ENCODE data around the gene CRLF3.
A peak's percentile ranks its signal among the peaks of the same experiment; 100 is the strongest.

CRLF3 gene

GRCh38 chr17:30831663-30832437 is 7.4 kb upstream of the CRLF3 start, which contains the start of gene ATAD5:
TSS of gene ATAD5 (plus strand) at chr17:30831966. CDS start at chr17:30832348, 382 bp downstream.
- H3K4me3 ChIP-seq (ENCODE audit: low read depth in 1 of 2, low read length in 2 of 2) = peak within 1 kb of the TSS; percentile 79 to 89
- H3K4me2 ChIP-seq (ENCODE audit: insufficient read depth, low read length) = peak within 1 kb of the TSS; percentile 78
- H4K20me1 ChIP-seq (ENCODE audit: insufficient read depth, low read length) = peaks cover 11% of the 10 kb centered on the region; the same call in 1 of the 2 replicates
- TF ChIP-seq CTCF (IDR thresholded peaks at IDR 0.05; ENCODE audit: borderline replicate concordance, extremely low read depth, low read length, poor library complexity, severe bottlenecking) = no peak
- TF ChIP-seq EZH2 (IDR thresholded peaks at IDR 0.05; ENCODE audit: borderline replicate concordance, low read depth, low read length, severe bottlenecking) = no peak
- DNase-seq (peak; percentile 92), ATAC-seq (ENCODE audit: insufficient read depth, low read depth) (peak; percentile 89)
- peaks cover 42% of the 10 kb centered on the region for H3K4me1 ChIP-seq (ENCODE audit: insufficient read depth, low read length)
- H3K36me3 ChIP-seq (ENCODE audit: insufficient read depth, low read length) = peaks cover 27% of the 10 kb centered on the region
- no peaks in the 10 kb centered on the region for H3K27me3 ChIP-seq (ENCODE audit: insufficient read depth, low read length, poor library complexity)
- peak within 1 kb of the TSS; percentile 81 for H2AFZ ChIP-seq (ENCODE audit: low read depth, low read length)
- H3K27ac ChIP-seq (ENCODE audit: low read length) = peak within 1 kb of the TSS; percentile 85
- H3K79me2 ChIP-seq (ENCODE audit: insufficient read depth, low read length) = peaks cover 48% of the 10 kb centered on the region
- H3K9ac ChIP-seq (ENCODE audit: low read depth, low read length) = peak within 1 kb of the TSS; percentile 87
- no peaks in the 10 kb centered on the region for H3K9me3 ChIP-seq (ENCODE audit: insufficient read depth, low read length, severe bottlenecking)

GRCh38 chr17:30831257-30831656 is 6.8 kb upstream of the CRLF3 start:
- Histone ChIP-seq H3K9ac (ENCODE audit: low read depth, low read length) (peak overlapping the region; percentile 87), H4K20me1 (ENCODE audit: insufficient read depth, low read length) (peaks cover 11% of the 10 kb centered on the region; the same call in 1 of the 2 replicates), H3K4me3 (ENCODE audit: low read depth in 1 of 2, low read length in 2 of 2) (peak overlapping the region; percentile 79 to 89; a peak in 3 of 4 replicates), H3K27me3 (ENCODE audit: insufficient read depth, low read length, poor library complexity) (no peaks in the 10 kb centered on the region), H3K79me2 (ENCODE audit: insufficient read depth, low read length) (peaks cover 43% of the 10 kb centered on the region), H3K4me2 (ENCODE audit: insufficient read depth, low read length) (peak overlapping the region; percentile 78), H2AFZ (ENCODE audit: low read depth, low read length) (peak overlapping the region; percentile 81), H3K36me3 (ENCODE audit: insufficient read depth, low read length) (peaks cover 22% of the 10 kb centered on the region), H3K4me1 (ENCODE audit: insufficient read depth, low read length) (peaks cover 42% of the 10 kb centered on the region), H3K9me3 (ENCODE audit: insufficient read depth, low read length, severe bottlenecking) (no peaks in the 10 kb centered on the region), H3K27ac (ENCODE audit: low read length) (peak overlapping the region; percentile 85)
- peak; percentile 32 for DNase-seq
- ATAC-seq (ENCODE audit: insufficient read depth, low read depth) = 0 out of 3 replicates have a peak, but pooled peaks have one; percentile 30
- TF ChIP-seq EZH2 (IDR thresholded peaks at IDR 0.05; ENCODE audit: borderline replicate concordance, low read depth, low read length, severe bottlenecking) (no peak), CTCF (IDR thresholded peaks at IDR 0.05; ENCODE audit: borderline replicate concordance, extremely low read depth, low read length, poor library complexity, severe bottlenecking) (no peak)

GRCh38 chr17:30829022-30829421 is 4.5 kb upstream of the CRLF3 start:
- H3K79me2 ChIP-seq (ENCODE audit: insufficient read depth, low read length) = peaks cover 27% of the 10 kb centered on the region
- no peaks in the 10 kb centered on the region for H3K9me3 ChIP-seq (ENCODE audit: insufficient read depth, low read length, severe bottlenecking)
- H3K4me2 ChIP-seq (ENCODE audit: insufficient read depth, low read length) = no peak overlapping the region
- peaks cover 9% of the 10 kb centered on the region; the same call in 1 of the 2 replicates for H4K20me1 ChIP-seq (ENCODE audit: insufficient read depth, low read length)
- TF ChIP-seq CTCF (IDR thresholded peaks at IDR 0.05; ENCODE audit: borderline replicate concordance, extremely low read depth, low read length, poor library complexity, severe bottlenecking) = no peak
- no peak for TF ChIP-seq EZH2 (IDR thresholded peaks at IDR 0.05; ENCODE audit: borderline replicate concordance, low read depth, low read length, severe bottlenecking)
- no peaks in the 10 kb centered on the region for H3K27me3 ChIP-seq (ENCODE audit: insufficient read depth, low read length, poor library complexity)
- no peak overlapping the region for H2AFZ ChIP-seq (ENCODE audit: low read depth, low read length)
- no peak for DNase-seq
- ATAC-seq (ENCODE audit: insufficient read depth, low read depth) = no peak
- no peak overlapping the region for H3K9ac ChIP-seq (ENCODE audit: low read depth, low read length)
- H3K4me1 ChIP-seq (ENCODE audit: insufficient read depth, low read length) = peaks cover 37% of the 10 kb centered on the region
- H3K27ac ChIP-seq (ENCODE audit: low read length) = no peak overlapping the region
- H3K36me3 ChIP-seq (ENCODE audit: insufficient read depth, low read length) = peaks cover under 1% of the 10 kb centered on the region; the same call in 1 of the 2 replicates
- no peak overlapping the region for H3K4me3 ChIP-seq (ENCODE audit: low read depth in 1 of 2, low read length in 2 of 2)

Measured in DND-41 (cell line).